ENCODE measurements around the gene ELF2. TPM values are rescaled to one million over a fixed set of nuclear protein-coding genes. Genes with fewer than 3 reads are reported as not detected.

The ELF2 gene
- polyA plus RNA-seq, 1 experiment = 40.4 TPM

DNA sequence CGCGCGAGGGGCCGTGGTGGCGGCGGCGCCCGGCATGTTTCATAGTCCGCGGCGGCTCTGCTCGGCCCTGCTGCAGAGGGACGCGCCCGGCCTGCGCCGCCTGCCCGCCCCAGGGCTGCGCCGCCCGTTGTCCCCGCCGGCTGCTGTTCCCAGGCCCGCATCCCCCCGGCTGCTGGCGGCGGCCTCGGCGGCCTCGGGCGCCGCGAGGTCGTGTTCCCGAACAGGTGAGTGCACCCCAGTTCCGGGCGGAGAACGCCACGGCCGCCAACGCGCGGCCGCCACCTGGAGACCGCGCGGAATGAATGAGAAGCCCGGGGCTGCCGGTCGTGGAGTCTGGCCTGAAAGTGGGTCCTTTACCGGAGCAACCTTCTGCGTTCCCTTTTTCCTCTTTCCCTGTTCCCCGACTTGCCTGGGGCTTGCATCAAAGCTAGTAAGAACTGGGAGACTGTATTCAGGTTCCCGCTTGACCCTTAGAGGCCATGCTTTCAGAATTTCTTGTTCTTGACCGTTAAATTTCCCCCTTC lies 161.0 kb downstream of the ELF2 start:
- POLR2A ChIA-PET = interaction anchor here (0.6 to 1.3 kb wide), 3 partner anchors 15 to 1402 kb away, joined by 4 to 10 read pairs (median 4); no protein-coding TSS in a partner anchor

DNA sequence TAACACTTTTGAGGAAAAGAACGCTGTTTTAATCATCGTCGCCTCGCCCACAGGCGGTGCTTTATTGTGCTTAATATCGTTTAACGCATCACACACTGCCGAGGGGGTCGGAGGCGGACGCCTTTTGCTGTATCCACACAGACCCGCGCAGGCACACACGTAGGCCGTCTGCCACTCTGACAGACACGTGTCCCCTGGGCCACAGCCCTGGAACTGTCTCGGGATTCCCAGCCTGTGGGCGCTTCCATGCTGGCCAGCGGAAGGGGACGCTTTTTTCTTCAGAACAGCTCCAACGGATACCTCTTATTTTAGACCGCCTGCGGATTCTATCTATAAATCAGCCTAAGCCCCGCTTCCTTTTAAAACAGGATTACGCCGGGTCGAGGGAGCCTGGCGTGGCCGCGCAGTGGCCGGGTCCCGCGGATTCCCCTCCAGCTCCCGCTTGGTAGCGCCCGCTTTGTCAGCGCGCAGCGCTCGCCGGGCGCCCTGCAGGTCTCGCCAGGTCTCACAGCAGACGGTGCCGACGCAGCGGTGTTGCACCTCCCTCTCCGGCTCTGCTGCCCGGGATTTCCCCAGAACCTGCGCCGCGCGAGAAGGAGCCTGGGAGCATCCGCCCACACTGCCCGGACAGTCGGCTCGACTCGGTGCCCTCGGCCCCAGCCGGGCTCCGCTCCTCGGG lies 161.6 kb downstream of the ELF2 start, which contains the start of gene NOCT:
NOCT (plus strand) TSS at position 513 of the 679 bp plus-strand sequence. CDS start 201 bp downstream, outside the sequence.
- Histone ChIP-seq H3K9me3 (ENCODE audit: control insufficient read depth, insufficient read depth, low read length) (no peaks in the 10 kb centered on the region; the same call in 1 of the 2 replicates), H3K4me3 (ENCODE audit: low read depth, low read length) (peak within 1 kb of the TSS; percentile 88), H3K27ac (ENCODE audit: low read depth, low read length) (peak within 1 kb of the TSS; percentile 98), H3K27me3 (ENCODE audit: control insufficient read depth, insufficient read depth, low read length) (no peaks in the 10 kb centered on the region)
- peak; percentile 81 for DNase-seq (ENCODE audit: low read depth, low spot score)
- ChIA-PET POLR2A (interaction anchor here (0.6 to 2.3 kb wide), 8 partner anchors 9 to 1401 kb away, joined by 3 to 9 read pairs (median 4); partner anchors contain the start of gene NAA15), CTCF (interaction anchor here (7.7 kb wide), 1 partner anchor 16 kb away, joined by 82 read pairs; no protein-coding TSS in a partner anchor)
- TF ChIP-seq, protein P1, sequence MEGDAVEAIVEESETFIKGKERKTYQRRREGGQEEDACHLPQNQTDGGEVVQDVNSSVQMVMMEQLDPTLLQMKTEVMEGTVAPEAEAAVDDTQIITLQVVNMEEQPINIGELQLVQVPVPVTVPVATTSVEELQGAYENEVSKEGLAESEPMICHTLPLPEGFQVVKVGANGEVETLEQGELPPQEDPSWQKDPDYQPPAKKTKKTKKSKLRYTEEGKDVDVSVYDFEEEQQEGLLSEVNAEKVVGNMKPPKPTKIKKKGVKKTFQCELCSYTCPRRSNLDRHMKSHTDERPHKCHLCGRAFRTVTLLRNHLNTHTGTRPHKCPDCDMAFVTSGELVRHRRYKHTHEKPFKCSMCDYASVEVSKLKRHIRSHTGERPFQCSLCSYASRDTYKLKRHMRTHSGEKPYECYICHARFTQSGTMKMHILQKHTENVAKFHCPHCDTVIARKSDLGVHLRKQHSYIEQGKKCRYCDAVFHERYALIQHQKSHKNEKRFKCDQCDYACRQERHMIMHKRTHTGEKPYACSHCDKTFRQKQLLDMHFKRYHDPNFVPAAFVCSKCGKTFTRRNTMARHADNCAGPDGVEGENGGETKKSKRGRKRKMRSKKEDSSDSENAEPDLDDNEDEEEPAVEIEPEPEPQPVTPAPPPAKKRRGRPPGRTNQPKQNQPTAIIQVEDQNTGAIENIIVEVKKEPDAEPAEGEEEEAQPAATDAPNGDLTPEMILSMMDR (IDR thresholded peaks at IDR 0.05; ENCODE audit: low read depth, low read length) = no peak

More for the DNA sequence above, 161.0 kb downstream of the ELF2 start:
- DNase-seq (ENCODE audit: low read depth, low spot score) = no peak
- H3K27me3 ChIP-seq (ENCODE audit: control insufficient read depth, insufficient read depth, low read length) = no peaks in the 10 kb centered on the region
- H3K27ac ChIP-seq (ENCODE audit: low read depth, low read length) = peak overlapping the region; percentile 98
- H3K9me3 ChIP-seq (ENCODE audit: control insufficient read depth, insufficient read depth, low read length) = no peaks in the 10 kb centered on the region; the same call in 1 of the 2 replicates
- peak overlapping the region; percentile 88 for H3K4me3 ChIP-seq (ENCODE audit: low read depth, low read length)
- TF ChIP-seq, protein P1 (IDR thresholded peaks at IDR 0.05; ENCODE audit: low read depth, low read length) = no peak
- CTCF ChIA-PET = interaction anchor here (0.6 to 7.7 kb wide), 2 partner anchors 15 to 65 kb away, joined by 5 to 82 read pairs; no protein-coding TSS in a partner anchor

DNA sequence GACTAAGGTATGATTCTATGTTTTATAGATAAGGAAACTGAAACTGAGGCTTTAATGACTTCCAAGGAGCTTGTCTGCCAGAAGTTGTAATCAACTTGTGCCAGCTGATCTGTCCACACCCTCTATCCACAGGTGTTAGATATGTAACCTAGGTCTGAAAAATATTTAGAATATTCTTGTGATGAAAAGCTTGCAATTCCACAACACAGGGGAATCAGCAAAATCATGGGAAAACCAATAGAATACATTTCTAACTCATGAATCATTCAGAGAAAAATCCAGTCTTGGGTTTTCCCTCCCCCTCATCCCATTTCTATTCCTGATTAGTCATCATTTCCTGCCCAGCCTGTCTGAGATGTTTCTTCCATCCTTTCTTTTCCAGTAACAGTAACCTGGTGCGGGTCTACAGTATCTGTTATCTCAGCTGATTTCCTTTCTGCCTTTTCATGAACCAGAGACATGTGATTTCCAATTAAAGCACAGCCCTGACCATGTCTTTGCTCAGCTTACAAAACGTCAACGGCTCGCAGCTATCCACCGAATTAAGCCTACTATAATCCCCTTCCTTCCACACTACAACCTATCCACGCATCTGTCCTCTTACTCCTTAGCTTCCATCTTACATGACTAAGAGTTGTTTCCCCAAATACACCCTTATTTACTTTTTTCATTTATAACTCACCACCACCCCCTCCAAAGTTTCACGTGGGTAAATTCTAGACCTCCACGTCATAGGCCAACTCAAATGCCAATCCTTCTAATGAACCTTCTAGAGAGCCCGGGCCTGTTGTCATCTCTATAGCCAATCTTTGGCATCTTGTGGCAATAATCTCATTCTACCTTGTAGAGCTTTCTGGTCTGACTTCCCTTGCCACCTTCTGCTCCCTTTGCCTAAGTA lies 162.4 kb downstream of the ELF2 start:
- CTCF ChIA-PET = interaction anchor here (0.5 to 7.7 kb wide), 3 partner anchors 16 to 89 kb away, joined by 3 to 82 read pairs (median 9); no protein-coding TSS in a partner anchor
- POLR2A ChIA-PET = interaction anchor here (0.6 to 2.3 kb wide), 8 partner anchors 8 to 286 kb away, joined by 3 to 9 read pairs (median 3); partner anchors contain the start of gene NAA15

DNA sequence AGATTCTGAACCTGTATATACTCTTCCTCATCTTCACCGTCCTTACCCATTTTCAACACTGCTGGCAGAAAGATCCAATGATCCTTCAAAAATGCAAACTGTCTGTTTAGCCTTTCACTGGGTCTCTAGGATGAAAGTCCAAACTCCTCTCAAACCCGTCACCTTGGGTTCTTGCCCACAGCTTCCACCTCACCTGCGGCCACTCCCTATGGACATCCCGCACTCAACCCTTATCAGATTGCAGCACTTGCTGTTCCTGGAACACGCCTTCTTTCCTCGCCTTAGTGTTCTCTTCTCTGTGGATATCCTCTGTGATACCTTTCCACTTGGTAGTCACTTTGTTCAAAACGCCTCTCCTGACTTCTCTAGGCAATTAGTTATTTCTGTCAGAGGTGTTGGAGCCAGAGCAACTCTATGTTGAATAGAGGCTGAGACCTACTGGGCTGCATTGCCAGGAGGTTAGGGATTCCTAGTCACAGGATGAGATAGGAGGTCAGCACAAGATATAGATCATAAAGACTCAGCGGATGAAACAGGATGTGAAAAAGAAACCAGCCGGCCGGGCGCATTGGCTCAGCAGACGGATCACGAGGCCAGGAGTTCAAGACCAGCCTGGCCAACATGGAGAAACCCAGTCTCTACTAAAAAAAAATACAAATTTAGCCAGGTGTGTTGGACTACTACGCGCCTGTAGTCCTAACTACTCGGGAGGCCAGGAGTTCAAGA lies 165.6 kb downstream of the ELF2 start:
- ChIA-PET POLR2A (no interaction called here), CTCF (no interaction called here)
- Histone ChIP-seq H3K4me3 (ENCODE audit: low read depth, low read length) (no peak overlapping the region), H3K9me3 (ENCODE audit: control insufficient read depth, insufficient read depth, low read length) (peaks cover 8% of the 10 kb centered on the region), H3K27ac (ENCODE audit: low read depth, low read length) (no peak overlapping the region), H3K27me3 (ENCODE audit: control insufficient read depth, insufficient read depth, low read length) (no peaks in the 10 kb centered on the region)
- TF ChIP-seq, protein P1 (IDR thresholded peaks at IDR 0.05; ENCODE audit: low read depth, low read length) = no peak
- no peak for DNase-seq (ENCODE audit: low read depth, low spot score)

More for the DNA sequence above, 162.4 kb downstream of the ELF2 start:
- Histone ChIP-seq H3K27me3 (ENCODE audit: control insufficient read depth, insufficient read depth, low read length) (no peaks in the 10 kb centered on the region), H3K4me3 (ENCODE audit: low read depth, low read length) (peak overlapping the region; percentile 88), H3K9me3 (ENCODE audit: control insufficient read depth, insufficient read depth, low read length) (no peaks in the 10 kb centered on the region; the same call in 1 of the 2 replicates), H3K27ac (ENCODE audit: low read depth, low read length) (peak overlapping the region; percentile 98)
- DNase-seq (ENCODE audit: low read depth, low spot score) = peak; percentile 84
- TF ChIP-seq, protein P1 (IDR thresholded peaks at IDR 0.05; ENCODE audit: low read depth, low read length) = no peak
